IMR-90 (cell line): Measurements from ENCODE around the gene CAPN7. TPM values are rescaled to one million over a fixed set of nuclear protein-coding genes. Genes with fewer than 3 reads are reported as not detected.

Experiments
- ATAC-seq: fragments of 200-7000 bp; cut with Tn5 transposase; 2 replicates; pipeline ENCODE4 v1.9.1; 2020; ENCODE audit warnings: low read depth, mild to moderate bottlenecking, moderate library complexity
- BruUV-seq: library from RNA; stranded (reverse); fragments of 400-500 nt; replicated peaks from 2 replicates; lab custom pipeline; 2021; lab: Mats Ljungman, UMichigan
- CTCF ChIA-PET: fragments of 300-600 bp; formaldehyde crosslinking; extraction: SDS; loops from one replicate; lab custom pipeline; 2021; ENCODE audit warnings: antibody characterized with exemption; lab: Yijun Ruan, JAX
- POLR2A ChIA-PET: fragments of 300-600 bp; sonication (Branson Sonifier 250); formaldehyde crosslinking; loops from one replicate; lab custom pipeline; 2022; ENCODE audit warnings: antibody characterized with exemption; ENCODE audit not compliant: unreplicated experiment; lab: Charles Lee
- DNase-seq: peaks from one replicate; pipeline ENCODE4 v3.0.0; 2013
- H2AFZ ChIP-seq: replicated peaks from 2 replicates; pipeline ENCODE3; 2013; ENCODE audit warnings: low read length, mild to moderate bottlenecking; ENCODE audit not compliant: poor library complexity
- H2AK5ac ChIP-seq: 2 replicates; pipeline ENCODE4 v1.6.1; 2013; ENCODE audit warnings: low read depth, low read length, inconsistent platforms
- H2AK9ac ChIP-seq: replicated peaks from 2 replicates; pipeline ENCODE3; 2013; ENCODE audit warnings: mild to moderate bottlenecking, low read depth, low read length, moderate library complexity; ENCODE audit not compliant: poor library complexity
- H2BK120ac ChIP-seq: 2 replicates; pipeline ENCODE4 v1.6.1; 2013; ENCODE audit warnings: low read depth, low read length, inconsistent platforms
- H2BK15ac ChIP-seq: 3 replicates; pipeline ENCODE4 v1.6.1; 2013; ENCODE audit warnings: low read depth, low read length, inconsistent platforms
- H2BK20ac ChIP-seq: 2 replicates; pipeline ENCODE4 v1.6.1; 2013; ENCODE audit warnings: low read depth, mild to moderate bottlenecking, inconsistent platforms, low read length, moderate library complexity
- H2BK5ac ChIP-seq: 2 replicates; pipeline ENCODE4 v1.6.1; 2013; ENCODE audit warnings: mild to moderate bottlenecking, low read depth, low read length, inconsistent platforms; ENCODE audit not compliant: poor library complexity, severe bottlenecking
- H3K14ac ChIP-seq: replicated peaks from 2 replicates; pipeline ENCODE4 v1.6.1; 2013; ENCODE audit warnings: low read depth, low read length, inconsistent platforms
- H3K18ac ChIP-seq: 2 replicates; pipeline ENCODE4 v1.6.1; 2013; ENCODE audit warnings: low read depth, low read length, control low read depth
- H3K23ac ChIP-seq: 2 replicates; pipeline ENCODE4 v1.6.1; 2013; ENCODE audit warnings: low read depth, low read length, inconsistent platforms
- H3K27ac ChIP-seq: 2 replicates; pipeline ENCODE4 v1.5.1; 2013; ENCODE audit warnings: mild to moderate bottlenecking, control low read depth, low read length; ENCODE audit not compliant: insufficient read depth
- H3K27me3 ChIP-seq: 2 replicates; pipeline ENCODE4 v1.6.1; 2013; ENCODE audit warnings: low read length; ENCODE audit not compliant: control insufficient read depth, insufficient read depth
- H3K36me3 ChIP-seq: 2 replicates; pipeline ENCODE4 v1.6.1; 2013; ENCODE audit warnings: low read length, mixed read lengths; ENCODE audit not compliant: control insufficient read depth, insufficient read depth
- H3K4ac ChIP-seq: 2 replicates; pipeline ENCODE4 v1.6.1; 2013; ENCODE audit warnings: low read depth, low read length, inconsistent platforms
- H3K4me1 ChIP-seq: 2 replicates; pipeline ENCODE4 v1.6.1; 2013; ENCODE audit warnings: low read length, mixed read lengths; ENCODE audit not compliant: control insufficient read depth, insufficient read depth
- H3K4me2 ChIP-seq: 2 replicates; pipeline ENCODE4 v1.6.1; 2013; ENCODE audit warnings: low read depth, mild to moderate bottlenecking, control low read depth, low read length, moderate library complexity
- H3K4me3 ChIP-seq: 2 replicates; pipeline ENCODE4 v1.5.1; 2013; ENCODE audit warnings: low read depth, mild to moderate bottlenecking, control low read depth, low read length, moderate library complexity; ENCODE audit not compliant: insufficient read depth
- H3K56ac ChIP-seq: 2 replicates; pipeline ENCODE4 v1.6.1; 2013; ENCODE audit warnings: low read length, inconsistent platforms; ENCODE audit not compliant: insufficient read depth; ENCODE audit errors: extremely low read depth
- H3K79me1 ChIP-seq, 2 experiments: 2 replicates each; pipeline ENCODE4 v1.6.1; 2013; ENCODE audit warnings: low read length in 2 of 2, inconsistent platforms in 1 of 2, low read depth in 1 of 2
- H3K9ac ChIP-seq: 2 replicates; pipeline ENCODE4 v1.6.1; 2013; ENCODE audit warnings: low read depth, low read length, control low read depth
- H3K9me1 ChIP-seq: 2 replicates; pipeline ENCODE4 v1.6.1; 2013; ENCODE audit warnings: low read length, inconsistent platforms; ENCODE audit not compliant: insufficient read depth
- H3K9me3 ChIP-seq: 2 replicates; pipeline ENCODE4 v1.6.1; 2013; ENCODE audit warnings: low read length; ENCODE audit not compliant: control insufficient read depth, insufficient read depth
- H4K20me1 ChIP-seq: 2 replicates; pipeline ENCODE4 v1.6.1; 2013; ENCODE audit warnings: low read length, inconsistent platforms; ENCODE audit not compliant: insufficient read depth
- H4K5ac ChIP-seq: 2 replicates; pipeline ENCODE4 v1.6.1; 2013; ENCODE audit warnings: mild to moderate bottlenecking, low read depth, low read length, control low read depth
- H4K8ac ChIP-seq, 2 experiments: 2 replicates each; pipeline ENCODE4 v1.6.1; 2013; ENCODE audit warnings: low read depth in 2 of 2, low read length in 2 of 2, control low read depth in 1 of 2, inconsistent platforms in 1 of 2
- H4K91ac ChIP-seq: 2 replicates; pipeline ENCODE4 v1.6.1; 2013; ENCODE audit warnings: low read depth, low read length, inconsistent platforms; ENCODE audit not compliant: insufficient read depth
- CEBPB ChIP-seq: IDR thresholded peaks from 2 replicates; pipeline ENCODE4 v1.6.1; 2012; ENCODE audit warnings: low read depth, low read length, improper control_type of control experiment
- CHD1 ChIP-seq: IDR thresholded peaks from 2 replicates; pipeline ENCODE4 v1.6.1; 2012; ENCODE audit warnings: low read depth, low read length, improper control_type of control experiment
- CTCF ChIP-seq: conservative IDR thresholded peaks from 2 replicates; pipeline ENCODE4 v1.5.1; 2012; ENCODE audit warnings: mild to moderate bottlenecking, low read depth, low read length, improper control_type of control experiment
- MAFK ChIP-seq: IDR thresholded peaks from 2 replicates; pipeline ENCODE4 v1.6.1; 2012; ENCODE audit warnings: low read depth, low read length, improper control_type of control experiment
- MAZ ChIP-seq: IDR thresholded peaks from 2 replicates; pipeline ENCODE4 v1.6.1; 2012; ENCODE audit warnings: low read depth, mild to moderate bottlenecking, low read length, improper control_type of control experiment, moderate library complexity, borderline replicate concordance
- MXI1 ChIP-seq: IDR thresholded peaks from 2 replicates; pipeline ENCODE4 v1.6.1; 2012; ENCODE audit warnings: low read depth, mild to moderate bottlenecking, low read length, moderate library complexity, borderline replicate concordance
- RAD21 ChIP-seq: IDR thresholded peaks from 2 replicates; pipeline ENCODE4 v1.6.1; 2012; ENCODE audit warnings: low read length, improper control_type of control experiment
- SMC3 ChIP-seq: fragments of 150-350 bp; IDR thresholded peaks from 2 replicates; pipeline ENCODE4 v1.6.1; 2016; ENCODE audit warnings: low read depth, mild to moderate bottlenecking, antibody characterized with exemption, low read length, moderate library complexity
- USF2 ChIP-seq: fragments of 150-350 bp; IDR thresholded peaks from 2 replicates; pipeline ENCODE4 v1.6.1; 2017; ENCODE audit warnings: mild to moderate bottlenecking, antibody characterized with exemption, low read length, low read depth
- WGBS, 2 experiments: methylation state at CpG; one replicate each; pipeline versions ENCODE4 v1.1.5 to v1.1.7; 2013; ENCODE audit warnings: missing lambda C conversion rate in 2 of 2; ENCODE audit not compliant: insufficient read length in 1 of 2; ENCODE audit errors: extremely low coverage in 2 of 2; 5-methylcytosine and 5-hydroxymethylcytosine counted together
- dilution Hi-C: fragments of 300-500 bp; cut with HindIII; formaldehyde crosslinking; loops from one replicate; pipeline ENCODE4 v1.14.3; 2018; ENCODE audit warnings: low sequenced_read_pairs; ENCODE audit not compliant: unreplicated experiment
- in situ Hi-C: fragments of 300-500 bp; cut with MboI; formaldehyde crosslinking; loops from 3 replicates; pipeline ENCODE4 v1.14.3; 2019; ENCODE audit warnings: low sequenced_read_pairs, inconsistent platforms, mixed read lengths
- intact Hi-C: fragments of 100-400 bp; cut with micrococcal nuclease; formaldehyde crosslinking; loops from 2 replicates; pipeline ENCODE4 v1.10.0; 2022
- polyA plus RNA-seq, 3 experiments: library from polyadenylated mRNA; depleted of rRNA; stranded (reverse); fragments of >200 nt; gene quantifications; 2 replicates each; pipeline ENCODE4 v1.2.3, GENCODE V29; 2012; ENCODE audit warnings: low replicate concordance in 1 of 3
- total RNA-seq: library from RNA; depleted of rRNA; stranded (reverse); fragments of >200 nt; gene quantifications from 2 replicates; pipeline ENCODE4 v1.2.3, GENCODE V29; 2012

CAPN7 gene
- total and polyA plus RNA-seq, 2 of the 4 experiments (the other 2 are of a cell fraction): 14.5 to 21.3 TPM

GRCh38 chr3:15280853-15281532, 74.9 kb downstream of the CAPN7 start:
- H3K27me3 ChIP-seq: no peaks in the 10 kb centered on the region
- no peak overlapping the region for H2AK9ac ChIP-seq
- H3K4me2 ChIP-seq: no peak overlapping the region
- H4K5ac ChIP-seq: no peak overlapping the region
- H3K79me1 ChIP-seq: no peaks in the 10 kb centered on the region
- H2BK120ac ChIP-seq: no peak overlapping the region
- in situ Hi-C loops (no loop called here), dilution Hi-C loops (no loop called here), intact Hi-C loops (no loop called here)
- BruUV-seq: no TSS peak
- H3K23ac ChIP-seq: no peak overlapping the region
- H4K8ac ChIP-seq: no peak overlapping the region
- no peak overlapping the region for H2AK5ac ChIP-seq
- H4K91ac ChIP-seq: no peak overlapping the region
- no peak for TF ChIP-seq MAFK
- TF ChIP-seq CEBPB: no peak
- TF ChIP-seq USF2: no peak
- TF ChIP-seq MXI1: no peak
- TF ChIP-seq CTCF: no peak
- TF ChIP-seq RAD21: no peak
- TF ChIP-seq MAZ: no peak
- TF ChIP-seq CHD1: no peak
- TF ChIP-seq SMC3: no peak
- no peaks in the 10 kb centered on the region; the same call in 1 of the 2 replicates for H3K4me1 ChIP-seq
- no peak overlapping the region for H2BK15ac ChIP-seq
- H2BK5ac ChIP-seq: no peak overlapping the region
- no peaks in the 10 kb centered on the region for H3K9me1 ChIP-seq
- ATAC-seq (no peak), DNase-seq (no peak)
- no peak overlapping the region for H3K9ac ChIP-seq
- H3K4me3 ChIP-seq: no peak overlapping the region
- no peaks in the 10 kb centered on the region for H4K20me1 ChIP-seq
- no peaks in the 10 kb centered on the region for H3K9me3 ChIP-seq
- no peak overlapping the region for H3K14ac ChIP-seq
- no peak overlapping the region for H3K27ac ChIP-seq
- no peak overlapping the region for H2BK20ac ChIP-seq
- no peak overlapping the region for H2AFZ ChIP-seq
- no peak overlapping the region for H3K56ac ChIP-seq
- ChIA-PET CTCF (interaction anchor here (1.4 kb wide), 1 partner anchor 13 kb away, joined by 5 read pairs; no protein-coding TSS in a partner anchor), POLR2A (no interaction called here)
- H3K18ac ChIP-seq: no peak overlapping the region
- 94% methylated on average over 3 of the region's 10 CpGs; no CpG with 5 or more reads in 1 of the 2 experiments for WGBS, 2 experiments
- H3K4ac ChIP-seq: no peak overlapping the region
- no peaks in the 10 kb centered on the region for H3K36me3 ChIP-seq
